HCT116 (cell line): Measurements from ENCODE around the gene ABR. TPM values are rescaled to one million over a fixed set of nuclear protein-coding genes. Genes with fewer than 3 reads are reported as not detected.

Experiments used
- ATAC-seq: fragments of 200-7000 bp; cut with Tn5 transposase; 2 replicates; pipeline ENCODE4 v1.9.1; 2020; ENCODE audit warnings: mild to moderate bottlenecking, moderate library complexity
- BruUV-seq: library from RNA; stranded (reverse); fragments of 400-500 nt; replicated peaks from 2 replicates; lab custom pipeline; 2021; lab: Mats Ljungman, UMichigan
- CTCF ChIA-PET: fragments of 300-600 bp; sonication (Branson Sonifier 250); formaldehyde crosslinking; loops from one replicate; lab custom pipeline; 2021; ENCODE audit warnings: antibody characterized with exemption; lab: Charles Lee
- POLR2A ChIA-PET: fragments of 300-600, 350-600 bp; sonication (Branson Sonifier 250); formaldehyde crosslinking; loops from one replicate; lab custom pipeline; 2021; ENCODE audit warnings: antibody characterized with exemption; lab: Charles Lee
- RAD21 ChIA-PET, 2 experiments: fragments of 300-600 bp; sonication (Branson Sonifier 250); formaldehyde crosslinking; loops; one replicate each; lab custom pipeline; 2023; ENCODE audit warnings: low total read pairs in 2 of 2; ENCODE audit not compliant: uncharacterized antibody in 2 of 2, unreplicated experiment in 2 of 2, low non-redundant PET in 1 of 2; lab: Charles Lee
- DNase-seq: peaks from one replicate; pipeline ENCODE4 v3.0.0-alpha.2; 2010; ENCODE audit warnings: low read depth, low spot score
- H2AFZ ChIP-seq: fragments of 200-600 bp; shearing (Covaris generic), sonication (generic); 2 replicates; pipeline ENCODE4 v1.6.1; 2017; ENCODE audit warnings: low read depth, mixed run types, mixed read lengths, antibody characterized with exemption, low read length; ENCODE audit not compliant: poor library complexity, severe bottlenecking
- H3K27ac ChIP-seq: 2 replicates; pipeline ENCODE4 v1.5.1; 2012; ENCODE audit warnings: low read depth, low read length
- H3K27me3 ChIP-seq: fragments of 200-600 bp; sonication (generic); 2 replicates; pipeline ENCODE4 v1.6.1; 2016; ENCODE audit warnings: mixed run types, low read length, mixed read lengths; ENCODE audit not compliant: insufficient read depth
- H3K36me3 ChIP-seq, 2 experiments: fragments of 200-500 bp in 1 of 2; fragments of 200-600 bp in 1 of 2; sonication (Bioruptor generic) in 1 of 2; sonication (generic) in 1 of 2; 2 replicates each; pipeline versions ENCODE4 v1.5.1 to v1.6.1; 2014 to 2016; ENCODE audit warnings: low read length in 2 of 2, inconsistent platforms in 1 of 2, mixed read lengths in 1 of 2, mixed run types in 1 of 2; ENCODE audit not compliant: insufficient read depth in 2 of 2, control insufficient read depth in 1 of 2
- H3K4me1 ChIP-seq, 2 experiments: fragments of 200-600 bp in 1 of 2; sonication (generic) in 1 of 2; 2 replicates each; pipeline versions ENCODE4 v1.5.1 to v1.6.1; 2012 to 2017; ENCODE audit warnings: low read length in 2 of 2, inconsistent platforms in 1 of 2, mild to moderate bottlenecking in 1 of 2, mixed read lengths in 1 of 2, mixed run types in 1 of 2, moderate library complexity in 1 of 2; ENCODE audit not compliant: insufficient read depth in 2 of 2, control insufficient read depth in 1 of 2
- H3K4me2 ChIP-seq: fragments of 200-600 bp; sonication (generic); 2 replicates; pipeline ENCODE4 v1.6.1; 2017; ENCODE audit warnings: mixed run types, low read length, mixed read lengths
- H3K4me3 ChIP-seq, 2 experiments: fragments of 200-600 bp in 1 of 2; sonication (generic) in 1 of 2; replicated peaks in 1 of 2; 2 replicates each; pipeline ENCODE4 v1.5.1; 2011 to 2016; ENCODE audit warnings: low read length in 2 of 2, control low read depth in 1 of 2, low read depth in 1 of 2, mild to moderate bottlenecking in 1 of 2, mixed read lengths in 1 of 2, mixed run types in 1 of 2
- H3K79me2 ChIP-seq: fragments of 200-600 bp; sonication (generic); 2 replicates; pipeline ENCODE4 v1.6.1; 2017; ENCODE audit warnings: mild to moderate bottlenecking, mixed run types, low read length, moderate library complexity, mixed read lengths; ENCODE audit not compliant: insufficient read depth
- H3K9ac ChIP-seq: fragments of 200-600 bp; sonication (generic); 2 replicates; pipeline ENCODE4 v1.6.1; 2016; ENCODE audit warnings: low read length, mixed read lengths
- H3K9me2 ChIP-seq: fragments of 200-600 bp; sonication (generic), shearing (Covaris generic); 2 replicates; pipeline ENCODE4 v1.6.1; 2017; ENCODE audit warnings: mixed run types, mild to moderate bottlenecking, moderate library complexity; ENCODE audit not compliant: insufficient read depth
- H3K9me3 ChIP-seq, 2 experiments: fragments of 200-500 bp in 1 of 2; fragments of 200-600 bp in 1 of 2; sonication (Bioruptor generic) in 1 of 2; sonication (generic) in 1 of 2; 2 replicates each; pipeline ENCODE4 v1.6.1; 2014 to 2017; ENCODE audit warnings: low read length in 2 of 2, mixed read lengths in 2 of 2, inconsistent platforms in 1 of 2, low read depth in 1 of 2, mild to moderate bottlenecking in 1 of 2, mixed run types in 1 of 2, moderate library complexity in 1 of 2; ENCODE audit not compliant: control insufficient read depth in 1 of 2, insufficient read depth in 1 of 2
- H4K20me1 ChIP-seq: fragments of 200-600 bp; sonication (generic), shearing (Covaris generic); 2 replicates; pipeline ENCODE4 v1.6.1; 2017; ENCODE audit warnings: mixed run types, mild to moderate bottlenecking, moderate library complexity; ENCODE audit not compliant: insufficient read depth
- CEBPB ChIP-seq: IDR thresholded peaks from 2 replicates; pipeline ENCODE4 v1.6.1; 2012; ENCODE audit warnings: low read depth
- EGR1 ChIP-seq: IDR thresholded peaks from 2 replicates; pipeline ENCODE4 v1.6.1; 2012; ENCODE audit warnings: low read depth
- EZH2phosphoT487 ChIP-seq: fragments of 200-600 bp; IDR thresholded peaks from 2 replicates; pipeline ENCODE4 v1.6.1; 2018; ENCODE audit warnings: antibody characterized with exemption, borderline replicate concordance
- FOSL1 ChIP-seq: IDR thresholded peaks from 2 replicates; pipeline ENCODE4 v1.6.1; 2012; ENCODE audit warnings: low read depth
- POLR2A ChIP-seq: IDR thresholded peaks from 2 replicates; pipeline ENCODE4 v1.7.0; 2011; ENCODE audit warnings: borderline replicate concordance; ENCODE audit not compliant: insufficient read depth, insufficient read length; ENCODE audit errors: extremely low read depth
- POLR2AphosphoS5 ChIP-seq: IDR thresholded peaks from 2 replicates; pipeline ENCODE4 v1.6.1; 2011; ENCODE audit warnings: mild to moderate bottlenecking, low read depth, low read length, moderate library complexity
- RAD21 ChIP-seq: IDR thresholded peaks from 2 replicates; pipeline ENCODE4 v1.6.1; 2012; ENCODE audit warnings: low read depth, mild to moderate bottlenecking
- SIN3A ChIP-seq: IDR thresholded peaks from 2 replicates; pipeline ENCODE4 v1.6.1; 2012; ENCODE audit warnings: low read depth
- SRF ChIP-seq: IDR thresholded peaks from 2 replicates; pipeline ENCODE4 v1.6.1; 2012; ENCODE audit warnings: low read depth
- TCF7L2 ChIP-seq: IDR thresholded peaks from 2 replicates; pipeline ENCODE4 v1.7.0; 2011; ENCODE audit warnings: borderline replicate concordance, inconsistent platforms; ENCODE audit not compliant: insufficient read depth, insufficient read length; ENCODE audit errors: extremely low read depth
- YY1 ChIP-seq: IDR thresholded peaks from 2 replicates; pipeline ENCODE4 v1.6.1; 2011; ENCODE audit warnings: low read length, low read depth, moderate library complexity, mild to moderate bottlenecking; ENCODE audit not compliant: insufficient replicate concordance; ENCODE audit errors: extremely low read depth
- intact Hi-C: fragments of 100-400 bp; cut with micrococcal nuclease; formaldehyde crosslinking; loops from 2 replicates; pipeline ENCODE4 v1.10.0; 2022
- total RNA-seq: library from RNA; stranded (reverse); gene quantifications from one replicate; pipeline ENCODE4 v1.2.1, GENCODE V29; 2021; ENCODE audit not compliant: unreplicated experiment
- TF ChIP-seq, protein P1 (sequence below): IDR thresholded peaks from 2 replicates; pipeline ENCODE4 v1.6.1; 2011; ENCODE audit warnings: mild to moderate bottlenecking, low read length, moderate library complexity; ENCODE audit not compliant: insufficient replicate concordance; ENCODE audit errors: extremely low read depth
- TF ChIP-seq, protein P2 (sequence below): IDR thresholded peaks from 2 replicates; pipeline ENCODE4 v1.6.1; 2012; ENCODE audit warnings: low read depth

Gene ABR
- total RNA-seq, 1 experiment from 2014 or later, result 58.5 TPM

DNA sequence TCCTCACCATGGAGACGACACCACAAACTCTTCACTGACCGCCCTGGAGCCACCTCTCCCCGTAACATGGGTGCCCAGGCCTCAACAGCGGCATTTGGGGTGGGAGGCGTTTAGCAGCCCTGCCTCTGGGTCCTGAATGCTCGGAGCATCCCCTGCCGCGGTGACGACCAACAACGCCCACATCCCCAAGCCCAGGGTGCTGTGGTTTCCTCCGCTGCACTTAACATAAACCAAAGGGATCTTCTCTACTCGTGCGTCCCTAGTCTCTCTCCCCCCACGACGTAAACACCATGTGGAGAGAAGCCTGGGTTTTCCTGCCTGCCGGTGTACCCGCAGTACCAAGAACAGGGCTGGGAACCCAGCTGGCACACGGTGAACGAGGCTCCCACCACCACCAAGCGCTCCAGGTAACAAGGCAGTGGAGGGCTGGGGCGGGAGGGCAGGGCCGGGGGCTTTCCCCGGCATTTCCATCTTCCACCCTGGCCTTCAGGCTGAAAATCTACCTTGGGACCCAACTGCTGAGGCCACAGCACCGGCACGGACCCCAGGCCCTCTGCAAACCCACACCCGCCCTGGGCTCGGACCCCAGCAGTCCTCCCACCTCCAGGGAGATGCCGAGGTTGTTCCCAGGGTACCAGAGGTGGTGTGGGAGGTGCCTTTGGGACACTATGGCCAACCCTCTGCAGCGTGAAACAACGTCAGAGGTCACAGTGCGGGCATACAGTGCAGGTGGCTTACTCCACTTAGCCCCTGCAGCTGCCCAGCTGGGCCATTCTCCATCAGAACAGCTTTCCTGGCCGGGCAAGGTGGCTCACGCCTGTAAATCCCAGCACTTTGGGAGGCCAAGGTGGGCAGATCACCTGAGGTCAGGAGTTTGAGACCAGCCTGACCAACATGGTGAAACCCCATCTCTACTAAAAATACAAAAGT lies 128.5 kb downstream of the ABR start:
- no peaks in the 10 kb centered on the region for H3K4me1 ChIP-seq
- RAD21 ChIA-PET, result no interaction called here
- TF ChIP-seq EGR1, result no peak
- TF ChIP-seq, protein P1, sequence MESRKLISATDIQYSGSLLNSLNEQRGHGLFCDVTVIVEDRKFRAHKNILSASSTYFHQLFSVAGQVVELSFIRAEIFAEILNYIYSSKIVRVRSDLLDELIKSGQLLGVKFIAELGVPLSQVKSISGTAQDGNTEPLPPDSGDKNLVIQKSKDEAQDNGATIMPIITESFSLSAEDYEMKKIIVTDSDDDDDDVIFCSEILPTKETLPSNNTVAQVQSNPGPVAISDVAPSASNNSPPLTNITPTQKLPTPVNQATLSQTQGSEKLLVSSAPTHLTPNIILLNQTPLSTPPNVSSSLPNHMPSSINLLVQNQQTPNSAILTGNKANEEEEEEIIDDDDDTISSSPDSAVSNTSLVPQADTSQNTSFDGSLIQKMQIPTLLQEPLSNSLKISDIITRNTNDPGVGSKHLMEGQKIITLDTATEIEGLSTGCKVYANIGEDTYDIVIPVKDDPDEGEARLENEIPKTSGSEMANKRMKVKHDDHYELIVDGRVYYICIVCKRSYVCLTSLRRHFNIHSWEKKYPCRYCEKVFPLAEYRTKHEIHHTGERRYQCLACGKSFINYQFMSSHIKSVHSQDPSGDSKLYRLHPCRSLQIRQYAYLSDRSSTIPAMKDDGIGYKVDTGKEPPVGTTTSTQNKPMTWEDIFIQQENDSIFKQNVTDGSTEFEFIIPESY, result no peak
- TF ChIP-seq YY1, result no peak
- POLR2A ChIA-PET, result no interaction called here
- H3K9ac ChIP-seq, result no peak overlapping the region
- H3K27ac ChIP-seq, result no peak overlapping the region
- CTCF ChIA-PET, result no interaction called here
- DNase-seq (no peak), ATAC-seq (no peak)
- H3K79me2 ChIP-seq, result no peaks in the 10 kb centered on the region
- no TSS peak for BruUV-seq
- H3K9me2 ChIP-seq, result no peaks in the 10 kb centered on the region
- H3K27me3 ChIP-seq, result no peaks in the 10 kb centered on the region
- H3K9me3 ChIP-seq, result no peaks in the 10 kb centered on the region
- H4K20me1 ChIP-seq, result no peaks in the 10 kb centered on the region
- H3K4me3 ChIP-seq, result no peak overlapping the region
- no peak overlapping the region for H2AFZ ChIP-seq
- H3K4me2 ChIP-seq, result no peak overlapping the region
- no peaks in the 10 kb centered on the region for H3K36me3 ChIP-seq
- intact Hi-C loops, result no loop called here

DNA sequence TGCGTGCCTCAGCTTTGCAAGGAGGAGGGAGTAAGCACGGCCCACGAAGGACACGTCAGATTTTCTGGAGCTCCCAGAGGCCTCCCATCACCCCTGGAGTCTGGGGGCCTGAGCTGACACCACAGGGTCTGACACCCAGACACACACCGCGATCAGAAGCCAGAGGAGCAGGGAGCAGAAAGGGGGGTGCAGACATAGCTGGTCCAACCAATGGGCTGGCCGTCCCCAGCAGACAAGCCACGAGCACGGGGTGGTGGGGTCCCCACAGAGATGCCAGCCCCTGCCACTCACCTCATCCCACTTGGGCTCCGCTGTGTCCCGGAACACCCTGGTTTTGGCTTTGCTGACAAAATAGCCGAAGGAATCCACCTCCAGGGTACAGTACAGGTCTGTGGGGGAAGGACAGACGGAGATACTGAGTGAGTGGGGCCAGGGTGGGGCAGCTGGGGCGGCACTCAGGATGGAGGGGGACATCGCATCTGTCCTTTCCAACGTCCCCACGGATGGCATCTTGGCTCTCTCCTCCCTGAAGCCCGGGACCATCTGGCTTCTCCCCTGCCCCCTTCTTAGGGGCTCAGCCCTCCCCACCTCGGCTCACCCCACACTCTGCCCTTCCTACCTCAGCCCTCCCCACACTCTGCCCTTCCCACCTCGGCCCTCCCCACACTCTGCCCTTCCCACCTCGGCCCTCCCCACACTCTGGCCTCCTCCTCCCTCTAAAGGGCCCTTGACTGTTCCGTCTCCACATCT lies 129.4 kb downstream of the ABR start:
- CTCF ChIA-PET, result interaction anchor here (0.6 kb wide), 1 partner anchor 8 kb away, joined by 4 read pairs; no protein-coding TSS in a partner anchor
- TF ChIP-seq SIN3A, result no peak
- no peak for TF ChIP-seq FOSL1
- TF ChIP-seq RAD21, result no peak
- no peak for TF ChIP-seq EGR1
- TF ChIP-seq POLR2A, result no peak
- TF ChIP-seq, protein P2, sequence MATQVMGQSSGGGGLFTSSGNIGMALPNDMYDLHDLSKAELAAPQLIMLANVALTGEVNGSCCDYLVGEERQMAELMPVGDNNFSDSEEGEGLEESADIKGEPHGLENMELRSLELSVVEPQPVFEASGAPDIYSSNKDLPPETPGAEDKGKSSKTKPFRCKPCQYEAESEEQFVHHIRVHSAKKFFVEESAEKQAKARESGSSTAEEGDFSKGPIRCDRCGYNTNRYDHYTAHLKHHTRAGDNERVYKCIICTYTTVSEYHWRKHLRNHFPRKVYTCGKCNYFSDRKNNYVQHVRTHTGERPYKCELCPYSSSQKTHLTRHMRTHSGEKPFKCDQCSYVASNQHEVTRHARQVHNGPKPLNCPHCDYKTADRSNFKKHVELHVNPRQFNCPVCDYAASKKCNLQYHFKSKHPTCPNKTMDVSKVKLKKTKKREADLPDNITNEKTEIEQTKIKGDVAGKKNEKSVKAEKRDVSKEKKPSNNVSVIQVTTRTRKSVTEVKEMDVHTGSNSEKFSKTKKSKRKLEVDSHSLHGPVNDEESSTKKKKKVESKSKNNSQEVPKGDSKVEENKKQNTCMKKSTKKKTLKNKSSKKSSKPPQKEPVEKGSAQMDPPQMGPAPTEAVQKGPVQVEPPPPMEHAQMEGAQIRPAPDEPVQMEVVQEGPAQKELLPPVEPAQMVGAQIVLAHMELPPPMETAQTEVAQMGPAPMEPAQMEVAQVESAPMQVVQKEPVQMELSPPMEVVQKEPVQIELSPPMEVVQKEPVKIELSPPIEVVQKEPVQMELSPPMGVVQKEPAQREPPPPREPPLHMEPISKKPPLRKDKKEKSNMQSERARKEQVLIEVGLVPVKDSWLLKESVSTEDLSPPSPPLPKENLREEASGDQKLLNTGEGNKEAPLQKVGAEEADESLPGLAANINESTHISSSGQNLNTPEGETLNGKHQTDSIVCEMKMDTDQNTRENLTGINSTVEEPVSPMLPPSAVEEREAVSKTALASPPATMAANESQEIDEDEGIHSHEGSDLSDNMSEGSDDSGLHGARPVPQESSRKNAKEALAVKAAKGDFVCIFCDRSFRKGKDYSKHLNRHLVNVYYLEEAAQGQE, result no peak
- no peak for TF ChIP-seq TCF7L2
- TF ChIP-seq EZH2phosphoT487, result no peak
- TF ChIP-seq SRF, result no peak
- no peak for TF ChIP-seq CEBPB
- no peak for TF ChIP-seq POLR2AphosphoS5

More for the DNA sequence above, 129.4 kb downstream of the ABR start:
- H3K27ac ChIP-seq, result no peak overlapping the region
- POLR2A ChIA-PET, result no interaction called here
- DNase-seq (no peak), ATAC-seq (no peak)
- RAD21 ChIA-PET, result no interaction called here
- no peak overlapping the region for H3K4me3 ChIP-seq
- BruUV-seq, result no TSS peak
- intact Hi-C loops, result no loop called here
- no peaks in the 10 kb centered on the region for H4K20me1 ChIP-seq
- H3K79me2 ChIP-seq, result no peaks in the 10 kb centered on the region
- H3K4me1 ChIP-seq, result no peaks in the 10 kb centered on the region
- no peaks in the 10 kb centered on the region for H3K36me3 ChIP-seq
- no peak overlapping the region for H2AFZ ChIP-seq
- no peaks in the 10 kb centered on the region for H3K9me2 ChIP-seq
- no peak overlapping the region for H3K4me2 ChIP-seq
- no peak overlapping the region for H3K9ac ChIP-seq
- H3K27me3 ChIP-seq, result no peaks in the 10 kb centered on the region
- no peaks in the 10 kb centered on the region for H3K9me3 ChIP-seq
